ENCODE data around the gene PPP4R1.

PPP4R1 gene

DNA sequence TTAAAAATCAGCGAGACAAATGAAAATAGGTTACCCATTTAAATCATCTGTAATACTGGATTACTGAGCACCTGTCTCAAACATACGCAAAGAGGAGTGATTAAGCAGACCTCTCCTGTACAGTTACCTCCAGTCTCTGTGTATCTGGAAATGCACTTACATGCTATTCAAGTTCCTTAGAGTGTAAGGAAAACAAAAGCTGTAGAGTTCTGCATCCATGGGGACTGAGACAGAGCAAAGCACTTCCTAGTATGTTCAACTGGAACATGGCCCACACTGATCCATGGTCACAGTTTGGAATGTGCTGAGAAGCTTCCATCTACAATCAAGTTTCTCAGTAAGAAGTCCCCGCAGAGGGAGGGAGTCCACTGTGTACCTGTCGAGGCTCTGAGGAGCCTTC, 63.9 kb downstream of the PPP4R1 start:
- DNase-seq (ENCODE audit: low read depth, low spot score) = no peak

DNA sequence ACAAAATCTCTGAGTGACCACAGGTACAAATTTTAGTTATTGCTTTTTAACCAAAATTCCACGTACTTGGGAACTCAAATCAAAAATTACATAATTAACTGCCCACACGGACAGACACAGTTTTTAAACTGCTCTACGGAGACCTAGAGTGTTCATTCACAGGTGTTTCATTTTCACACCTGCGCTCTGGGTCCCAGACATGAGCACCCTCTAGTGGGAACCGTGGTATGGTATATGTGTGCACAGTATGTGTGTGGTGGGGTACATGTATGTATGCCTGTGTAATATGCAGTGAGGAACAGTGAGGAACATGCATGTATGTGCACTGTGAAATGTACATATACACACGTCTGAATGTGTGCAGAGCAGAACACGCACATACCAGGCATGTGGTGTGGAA, 65.0 kb downstream of the PPP4R1 start:
- DNase-seq (ENCODE audit: low read depth, low spot score) = no peak

DNA sequence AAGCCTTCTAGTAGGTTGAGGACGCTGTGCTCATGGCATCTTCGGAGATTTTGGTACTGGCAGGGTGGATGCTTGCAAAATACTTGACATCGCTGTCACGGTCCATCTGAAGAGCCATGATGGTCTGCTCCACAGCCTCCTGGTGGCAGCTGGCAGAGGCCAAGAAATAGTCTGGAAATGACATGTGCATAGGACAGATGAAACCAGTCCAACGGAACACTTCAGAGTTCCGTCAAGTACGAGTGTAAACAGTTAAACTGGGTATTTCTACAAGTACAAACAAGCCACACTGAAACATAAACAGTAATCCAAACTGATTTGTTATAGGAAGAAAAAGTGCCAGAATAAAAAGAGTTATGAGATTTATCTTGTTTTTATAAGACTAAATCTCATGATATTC, 66.6 kb downstream of the PPP4R1 start:
- no peak for DNase-seq (ENCODE audit: low read depth, low spot score)

DNA sequence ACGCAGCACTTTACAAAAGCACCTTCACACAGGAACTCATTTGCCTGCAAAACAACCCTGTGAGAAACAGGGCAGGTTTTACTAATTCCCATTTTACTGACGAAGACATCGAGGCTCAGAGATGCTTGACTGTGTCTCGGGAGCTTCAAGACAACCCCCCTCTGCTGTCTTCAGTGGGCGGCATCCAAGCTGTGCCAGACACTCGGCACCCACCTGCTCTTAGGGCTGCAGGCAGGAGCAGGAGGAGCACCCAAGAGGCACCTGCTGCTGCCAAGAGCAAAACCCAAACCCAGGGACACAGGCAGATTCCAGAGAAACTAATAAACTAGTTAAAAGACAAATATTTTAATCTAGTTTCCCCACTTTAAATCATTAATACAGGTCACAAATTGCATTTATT, 67.9 kb downstream of the PPP4R1 start:
- no peak for DNase-seq (ENCODE audit: low read depth, low spot score)

DNA sequence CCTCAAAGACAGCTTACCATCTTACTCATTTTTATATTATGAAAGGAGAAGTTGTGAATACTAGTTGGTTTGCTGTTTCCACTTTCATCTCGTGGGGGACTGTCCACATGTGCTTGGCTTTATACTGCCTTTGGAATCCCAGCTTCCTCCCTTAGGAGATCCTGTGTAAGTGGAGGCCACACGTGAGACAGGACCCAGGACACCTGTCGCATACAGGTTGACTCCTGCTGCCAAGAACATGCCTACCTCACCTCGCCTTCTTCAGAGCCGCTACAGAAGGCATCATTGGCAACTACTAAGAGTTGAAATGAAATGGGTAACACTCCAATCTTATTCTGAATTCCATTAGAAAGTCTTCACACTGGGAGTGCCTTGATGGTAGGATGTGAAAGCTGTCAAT, 69.3 kb downstream of the PPP4R1 start:
- DNase-seq (ENCODE audit: low read depth, low spot score) = no peak

DNA sequence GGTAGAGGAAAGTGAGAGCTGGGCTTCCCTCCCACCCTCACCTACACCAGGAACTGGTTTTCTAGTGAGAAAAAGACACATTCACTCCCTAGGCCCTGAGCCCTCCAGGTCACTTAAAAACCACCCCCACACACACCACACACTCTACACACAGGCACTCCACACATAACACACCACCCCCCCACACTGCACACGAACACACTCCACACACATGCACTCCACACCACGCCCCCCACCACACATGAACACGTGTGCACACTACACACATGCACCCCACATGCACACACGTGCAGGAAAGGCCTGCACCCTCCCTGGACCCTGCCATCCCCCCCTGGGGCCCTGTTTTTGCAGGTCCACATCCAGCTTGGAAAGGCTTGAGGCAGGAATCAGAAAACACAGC, 71.4 kb downstream of the PPP4R1 start:
- no peak for DNase-seq (ENCODE audit: low read depth, low spot score)

DNA sequence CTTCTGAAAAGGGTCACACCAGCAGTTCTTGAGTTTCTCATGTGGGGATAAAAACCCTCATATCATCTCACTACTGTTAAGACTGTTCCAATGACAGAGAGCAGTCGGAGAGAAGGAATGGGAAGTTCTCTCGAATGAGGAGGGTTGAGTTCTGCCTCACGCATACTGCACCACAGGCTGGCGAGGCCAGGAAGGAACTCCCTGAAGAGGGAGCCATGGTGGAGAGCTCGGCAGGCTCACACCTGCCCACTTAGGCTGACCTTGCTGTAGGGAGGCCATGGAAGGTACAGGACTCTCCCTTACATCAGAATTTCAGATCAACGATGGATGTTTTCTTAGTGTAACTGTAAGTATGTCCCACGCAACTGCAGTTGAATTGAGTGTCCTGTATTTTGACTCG, 74.4 kb downstream of the PPP4R1 start:
- no peak for DNase-seq (ENCODE audit: low read depth, low spot score)

DNA sequence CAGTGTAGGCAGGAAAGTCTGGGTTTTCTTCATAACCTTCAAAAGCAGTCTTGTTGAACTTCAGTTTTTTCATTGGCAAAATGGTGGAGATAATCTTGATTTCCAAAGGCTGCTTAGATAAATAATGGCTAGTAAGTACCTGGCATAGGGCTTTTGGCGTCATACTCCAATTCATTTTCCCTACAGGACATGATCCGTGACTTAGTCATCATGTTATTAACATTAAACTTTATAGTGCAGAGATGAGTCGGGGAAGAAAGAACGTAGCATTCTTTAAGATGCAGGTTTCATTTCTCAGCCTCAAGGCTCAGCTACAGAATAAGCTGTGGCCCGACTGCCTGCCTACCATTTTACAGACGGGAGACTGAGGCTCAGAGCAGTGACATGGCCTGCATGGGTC, 75.1 kb downstream of the PPP4R1 start:
- DNase-seq (ENCODE audit: low read depth, low spot score) = no peak

DNA sequence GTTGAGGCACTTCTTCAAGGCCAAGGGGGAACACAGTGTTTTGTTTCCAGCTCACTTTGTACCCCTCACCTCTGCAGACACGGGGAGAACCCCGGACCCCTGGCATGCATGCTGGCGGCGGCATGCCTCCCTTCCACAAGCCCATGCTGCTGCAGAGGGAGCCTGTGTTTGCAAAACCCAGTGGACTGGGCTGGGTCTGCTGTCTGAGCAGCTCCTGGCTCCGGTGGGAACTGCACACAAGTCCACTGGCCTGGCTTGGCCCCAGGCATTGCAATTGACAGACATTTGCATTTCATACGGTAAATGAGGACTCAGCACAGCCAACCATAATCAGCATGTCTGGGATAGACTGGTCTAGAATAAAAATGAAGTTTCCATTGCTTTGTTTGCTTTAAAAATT, 76.7 kb downstream of the PPP4R1 start:
- no peak for DNase-seq (ENCODE audit: low read depth, low spot score)

DNA sequence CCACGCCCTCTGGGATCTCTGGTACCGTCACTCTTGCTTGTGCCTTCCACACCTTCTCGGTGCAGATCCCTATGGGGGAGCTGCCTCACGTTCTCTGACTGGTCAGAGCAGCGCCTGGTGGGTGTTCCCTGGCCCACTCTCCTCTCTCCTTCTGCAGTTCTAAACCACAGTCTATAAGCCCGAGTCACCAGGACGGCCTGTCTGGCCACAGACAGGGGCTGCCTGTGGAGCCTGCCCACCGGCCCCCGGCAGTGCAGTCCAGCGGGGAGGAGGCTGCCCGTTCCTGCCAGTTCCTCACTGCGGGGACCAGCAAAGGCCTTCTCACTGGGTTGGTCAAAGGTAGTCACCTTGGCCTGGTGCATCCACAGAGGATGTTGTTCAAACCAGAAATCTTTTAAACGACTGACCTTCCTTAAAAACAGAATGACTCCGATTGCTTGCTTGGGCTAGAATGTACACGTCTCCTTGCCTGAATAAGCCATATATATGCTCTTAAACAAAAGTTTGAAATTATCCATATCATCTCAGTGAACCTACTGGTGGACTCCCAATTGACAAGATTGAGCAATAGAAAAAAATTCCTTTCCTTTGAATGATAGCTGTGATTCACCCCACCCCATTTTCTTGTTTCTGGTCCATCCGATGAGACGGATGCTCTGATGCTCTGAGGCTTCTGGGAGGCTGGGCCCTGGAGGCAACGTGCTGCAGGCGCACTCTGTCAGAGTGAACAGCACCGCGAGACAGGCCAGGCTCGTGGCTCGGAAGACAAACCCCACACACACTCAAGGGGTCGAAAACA, 77.8 kb downstream of the PPP4R1 start:
- no peak for DNase-seq (ENCODE audit: low read depth, low spot score)

DNA sequence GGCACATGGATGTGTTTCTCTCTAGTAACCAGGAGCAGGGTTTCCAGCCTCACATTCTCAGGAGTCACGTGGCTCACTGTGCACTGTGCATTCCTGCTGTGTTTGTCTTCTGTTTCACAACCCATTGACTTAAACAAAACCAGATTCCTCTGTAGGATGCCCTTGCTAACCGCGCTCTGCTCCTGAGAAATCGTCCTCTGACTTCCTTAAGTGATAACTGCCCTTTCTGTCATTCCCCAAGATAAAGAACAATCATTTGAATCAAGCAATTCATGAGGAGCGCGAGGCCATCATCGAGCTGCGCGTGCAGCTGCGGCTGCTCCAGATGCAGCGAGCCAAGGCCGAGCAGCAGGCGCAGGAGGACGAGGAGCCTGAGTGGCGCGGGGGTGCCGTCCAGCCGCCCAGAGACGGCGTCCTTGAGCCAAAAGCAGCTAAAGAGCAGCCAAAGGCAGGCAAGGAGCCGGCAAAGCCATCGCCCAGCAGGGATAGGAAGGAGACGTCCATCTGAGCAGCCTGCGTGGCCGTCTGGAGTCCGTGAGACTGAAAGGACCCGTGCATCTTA, 78.8 kb downstream of the PPP4R1 start:
- DNase-seq (ENCODE audit: low read depth, low spot score) = no peak

DNA sequence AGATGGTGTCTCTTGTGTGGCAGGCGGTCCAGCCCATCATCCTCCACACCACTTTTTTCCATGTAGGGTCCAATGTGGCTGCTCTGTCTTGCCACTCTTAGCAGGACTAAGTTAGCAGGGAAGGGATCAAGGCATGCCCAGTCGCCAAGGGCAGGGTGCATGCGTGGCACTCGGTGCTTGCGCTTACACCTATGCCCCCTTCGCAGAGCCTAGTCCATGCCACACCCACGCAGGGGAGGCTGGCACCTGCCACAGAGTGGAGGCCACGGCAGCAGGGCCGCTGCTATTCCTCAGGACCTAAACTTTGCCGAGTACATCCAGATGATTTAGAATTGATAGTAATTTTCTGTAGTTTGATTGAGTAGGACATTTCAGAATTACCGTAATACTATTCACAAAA, 79.5 kb downstream of the PPP4R1 start:
- no peak for DNase-seq (ENCODE audit: low read depth, low spot score)

DNA sequence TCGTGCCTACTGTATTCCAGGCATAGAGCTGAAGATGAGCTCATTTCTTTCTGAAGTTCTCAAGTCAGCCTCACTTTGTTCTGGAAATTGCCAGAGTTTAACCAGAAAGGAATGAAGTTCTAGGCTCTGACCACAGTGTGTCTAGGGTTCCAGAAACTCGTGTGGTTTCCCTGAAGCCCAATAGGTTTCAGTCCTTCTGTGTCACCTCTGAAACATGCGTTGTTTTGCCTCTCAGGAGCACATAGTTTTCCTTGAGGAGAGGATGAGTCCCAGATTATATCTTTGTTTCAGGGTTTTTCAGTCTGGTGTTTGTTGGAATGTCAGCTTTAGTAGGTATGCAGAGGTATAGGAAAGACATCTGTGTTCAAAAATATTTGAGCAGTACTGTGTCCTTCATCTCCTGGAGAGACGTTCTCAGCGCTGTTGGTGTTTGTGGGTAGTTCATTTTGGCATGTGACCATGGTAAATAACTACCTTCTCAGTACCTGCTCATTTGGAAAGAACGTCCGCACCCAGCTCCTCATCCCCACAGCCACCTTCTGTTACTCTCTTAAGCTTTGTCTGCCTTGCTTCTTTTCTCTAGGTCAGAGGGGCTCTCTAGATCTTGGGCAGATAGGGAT, 82.5 kb downstream of the PPP4R1 start:
- no peak for DNase-seq (ENCODE audit: low read depth, low spot score)

DNA sequence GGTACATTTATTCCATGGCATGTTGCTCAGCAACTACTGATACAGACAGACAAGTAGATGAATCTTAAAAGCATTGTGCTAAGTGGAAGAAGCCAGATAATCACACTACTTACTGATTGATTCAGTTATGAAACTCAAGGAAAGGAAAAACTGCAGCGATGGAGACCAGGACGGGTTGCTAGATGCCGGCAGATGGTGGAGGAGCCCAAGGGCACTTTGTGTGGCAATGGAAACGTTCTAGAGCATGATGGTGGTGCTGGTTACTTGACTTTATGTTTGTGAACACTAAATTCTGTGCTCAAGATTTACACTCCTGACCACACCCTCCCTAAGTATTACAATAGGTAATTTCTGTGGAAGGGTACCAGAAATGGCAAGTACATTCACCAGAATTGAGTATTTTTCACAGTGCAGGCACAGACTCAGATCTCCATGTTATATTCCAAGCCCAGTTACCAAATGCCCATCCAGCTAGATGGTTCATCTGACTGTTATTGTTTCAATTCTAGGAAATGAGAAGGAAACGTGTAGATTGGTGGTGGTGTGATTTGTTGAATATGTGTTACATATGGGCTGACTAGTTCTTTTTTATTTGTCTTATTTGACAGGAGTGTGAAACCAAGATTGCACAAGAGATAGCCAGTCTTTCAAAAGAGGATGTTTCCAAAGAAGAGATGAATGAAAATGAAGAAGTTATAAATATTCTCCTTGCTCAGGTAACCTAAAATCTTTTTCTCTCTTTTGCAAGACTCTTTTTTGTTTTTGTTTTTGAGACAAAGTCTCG, 83.9 kb downstream of the PPP4R1 start:
- no peak for DNase-seq (ENCODE audit: low read depth, low spot score)

DNA sequence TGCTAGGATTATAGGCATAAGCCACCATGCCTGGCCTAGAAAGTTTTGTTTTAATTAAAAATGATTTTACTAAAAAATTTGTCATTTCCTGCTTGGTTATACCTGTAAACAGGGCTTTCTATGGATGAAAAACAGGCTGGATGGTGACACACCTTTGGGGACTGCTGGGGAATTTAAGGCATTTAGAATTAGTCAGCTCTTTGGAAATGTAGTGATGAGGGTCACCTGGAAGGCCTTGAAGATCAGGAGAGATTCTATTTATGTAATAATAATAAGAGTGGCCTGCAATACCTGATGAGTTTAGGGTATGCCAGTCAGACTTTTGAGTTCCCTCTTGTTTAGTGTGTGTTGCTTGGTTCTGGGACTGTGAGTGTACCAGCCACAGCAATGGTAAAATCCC, 87.9 kb downstream of the PPP4R1 start:
- DNase-seq (ENCODE audit: low read depth, low spot score) = no peak

DNA sequence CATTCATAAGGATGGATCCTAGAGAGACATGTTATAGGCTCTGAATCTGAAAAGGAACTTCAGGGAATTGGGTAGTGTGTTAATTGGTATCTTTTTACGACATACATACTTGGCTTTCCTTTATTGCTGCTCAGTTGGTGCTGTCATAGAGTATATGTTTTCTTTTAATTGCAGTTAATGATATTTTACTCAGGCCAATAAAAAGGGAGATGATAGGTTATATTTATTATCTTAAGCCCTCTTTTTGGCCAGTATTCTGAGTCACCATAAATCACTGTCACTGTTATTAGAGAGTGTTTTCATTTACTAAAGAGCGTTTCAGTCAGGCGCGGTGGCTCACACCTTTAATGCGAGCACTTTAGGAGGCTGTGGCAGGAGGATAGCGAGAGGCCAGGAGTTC, 91.4 kb downstream of the PPP4R1 start:
- no peak for DNase-seq (ENCODE audit: low read depth, low spot score)

DNA sequence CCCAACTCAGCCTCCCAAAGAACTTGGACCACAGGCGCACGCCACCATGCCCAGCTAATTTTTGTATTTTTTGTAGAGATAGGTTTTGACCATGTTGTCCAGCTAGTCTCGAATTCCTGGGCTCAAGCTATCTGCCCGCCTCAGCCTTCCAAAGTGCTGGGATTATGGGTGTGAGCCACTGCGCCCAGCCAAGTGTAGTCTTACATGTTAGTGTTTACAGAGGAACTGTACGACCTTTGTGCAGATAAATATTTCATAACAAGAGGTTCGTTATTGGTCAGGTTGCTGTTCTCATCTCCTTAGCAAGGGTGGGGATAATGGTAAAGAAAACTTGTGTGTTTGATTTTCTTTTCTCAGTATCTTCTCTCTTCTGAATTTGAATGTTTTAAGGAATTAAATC, 92.6 kb downstream of the PPP4R1 start:
- DNase-seq (ENCODE audit: low read depth, low spot score) = no peak

DNA sequence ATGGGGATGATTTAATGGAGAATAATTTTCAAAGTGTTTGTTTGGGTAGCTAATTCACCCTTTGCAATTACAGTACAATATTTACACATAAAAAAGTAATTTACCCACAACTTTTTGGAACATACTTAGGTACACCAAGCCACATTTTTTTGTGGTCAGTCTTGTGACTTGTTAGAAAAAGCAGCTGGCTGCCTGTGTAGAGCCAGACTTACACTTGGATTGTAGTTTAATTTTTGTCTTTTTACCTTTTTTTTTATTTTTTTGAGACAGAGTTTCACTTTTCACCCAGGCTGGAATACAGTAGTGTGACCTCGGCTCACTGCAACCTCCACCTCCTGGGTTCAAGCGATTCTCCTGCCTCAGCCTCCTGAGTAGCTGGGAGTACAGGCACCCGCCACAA, 93.7 kb downstream of the PPP4R1 start:
- DNase-seq (ENCODE audit: low read depth, low spot score) = no peak

DNA sequence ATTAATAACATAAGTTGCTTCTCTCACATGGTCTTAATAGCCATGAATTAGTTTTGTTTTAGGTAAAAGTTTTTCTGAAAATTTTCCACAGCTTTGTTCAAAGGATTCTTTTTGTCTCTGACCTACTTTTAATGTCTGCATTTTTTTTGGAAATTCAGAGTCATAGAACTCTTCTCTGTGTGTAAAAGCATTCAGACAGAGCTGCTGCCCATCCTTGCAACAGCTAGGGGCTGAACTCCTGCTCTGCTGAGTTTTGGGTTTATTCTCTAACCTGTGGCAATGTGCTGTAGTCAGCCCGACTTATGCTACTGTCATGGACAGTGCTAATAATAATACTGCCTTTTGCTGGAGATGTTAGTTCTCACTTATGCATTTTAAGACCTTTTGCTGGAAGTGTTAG, 95.0 kb downstream of the PPP4R1 start:
- no peak for DNase-seq (ENCODE audit: low read depth, low spot score)

DNA sequence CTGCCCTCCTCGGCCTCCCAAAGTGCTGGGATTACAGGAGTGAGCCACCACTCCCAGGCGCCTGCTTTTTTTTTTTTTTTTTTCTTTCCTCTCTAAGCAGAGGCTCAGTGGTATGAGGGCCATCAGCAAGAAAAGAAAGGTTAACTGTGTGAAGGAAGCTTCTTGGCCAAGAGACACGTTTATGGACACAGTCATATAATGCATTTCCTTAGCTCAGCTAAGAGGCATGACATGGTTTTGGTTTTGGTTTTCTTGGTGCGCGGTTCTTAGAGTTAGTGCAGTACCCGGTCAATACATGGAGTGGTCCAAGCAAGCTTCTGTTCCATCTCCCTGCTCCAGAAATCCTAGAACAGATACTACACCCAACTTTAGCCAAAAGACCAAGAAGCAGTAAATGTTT, 96.5 kb downstream of the PPP4R1 start:
- DNase-seq (ENCODE audit: low read depth, low spot score) = no peak

DNA sequence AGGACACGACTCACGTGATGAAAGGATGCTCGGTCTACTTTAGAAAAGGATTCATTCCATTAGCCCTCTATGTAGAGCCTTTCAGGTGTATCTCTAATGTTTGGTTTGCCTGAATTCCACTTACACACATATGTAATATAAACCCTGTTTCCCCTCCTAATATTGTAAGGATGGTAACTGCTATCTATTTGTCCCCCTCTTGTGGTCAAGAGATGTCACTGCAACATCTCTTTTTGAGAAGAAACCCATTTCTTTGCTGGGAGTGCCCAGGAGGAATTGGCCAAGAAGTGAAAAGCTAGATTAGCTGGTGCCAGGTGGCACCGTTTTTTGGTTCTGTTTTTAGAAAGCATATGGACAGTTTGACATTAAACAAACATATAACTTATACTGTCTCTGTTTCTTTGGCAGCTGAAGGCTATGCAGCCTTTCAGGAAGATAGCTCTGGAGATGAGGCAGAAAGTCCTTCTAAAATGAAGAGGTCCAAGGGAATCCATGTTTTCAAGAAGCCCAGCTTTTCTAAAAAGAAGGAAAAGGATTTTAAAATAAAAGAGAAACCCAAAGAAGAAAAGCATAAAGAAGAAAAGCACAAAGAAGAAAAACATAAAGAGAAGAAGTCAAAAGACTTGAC, 97.8 kb downstream of the PPP4R1 start:
- DNase-seq (ENCODE audit: low read depth, low spot score) = no peak

DNA sequence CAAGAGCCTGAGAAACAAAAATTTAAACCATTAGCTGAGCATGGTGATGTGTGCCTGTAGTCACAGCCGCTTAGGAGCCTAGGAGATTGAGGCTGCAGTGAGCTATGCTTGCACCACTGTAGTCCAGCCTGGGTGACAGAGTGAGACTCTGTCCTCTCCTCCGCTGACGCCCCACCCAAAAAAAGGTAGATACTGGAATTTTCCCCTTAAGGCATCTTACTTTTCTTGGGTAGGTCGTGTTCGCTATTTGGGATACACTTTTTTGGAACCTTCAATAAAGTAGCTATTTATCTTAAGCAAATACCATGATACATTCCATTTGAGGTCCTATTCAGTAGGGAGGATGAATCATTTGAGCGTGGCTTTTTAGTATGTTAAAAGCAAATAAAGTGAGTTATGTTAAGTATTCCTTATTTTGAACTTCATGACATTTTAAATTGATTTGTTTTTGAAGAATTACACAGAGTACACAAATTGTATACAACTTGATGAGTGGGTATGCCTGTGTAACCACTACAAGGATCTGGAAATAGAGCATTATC, 100.3 kb downstream of the PPP4R1 start:
- DNase-seq (ENCODE audit: low read depth, low spot score) = no peak
